GM12891 (cell line): ENCODE data around the gene CEBPB.

Experiments
- POLR2A ChIP-seq: IDR thresholded peaks from 2 replicates; pipeline ENCODE4 v1.6.1; 2011; ENCODE audit warnings: low read depth, low read length, control low read depth
- POLR2AphosphoS5 ChIP-seq: IDR thresholded peaks from 2 replicates; pipeline ENCODE4 v1.6.1; 2011; ENCODE audit warnings: low read depth, low read length, control low read depth
- SPI1 ChIP-seq: IDR thresholded peaks from 2 replicates; pipeline ENCODE4 v1.6.1; 2011; ENCODE audit warnings: low read depth, low read length, control low read depth

DNA sequence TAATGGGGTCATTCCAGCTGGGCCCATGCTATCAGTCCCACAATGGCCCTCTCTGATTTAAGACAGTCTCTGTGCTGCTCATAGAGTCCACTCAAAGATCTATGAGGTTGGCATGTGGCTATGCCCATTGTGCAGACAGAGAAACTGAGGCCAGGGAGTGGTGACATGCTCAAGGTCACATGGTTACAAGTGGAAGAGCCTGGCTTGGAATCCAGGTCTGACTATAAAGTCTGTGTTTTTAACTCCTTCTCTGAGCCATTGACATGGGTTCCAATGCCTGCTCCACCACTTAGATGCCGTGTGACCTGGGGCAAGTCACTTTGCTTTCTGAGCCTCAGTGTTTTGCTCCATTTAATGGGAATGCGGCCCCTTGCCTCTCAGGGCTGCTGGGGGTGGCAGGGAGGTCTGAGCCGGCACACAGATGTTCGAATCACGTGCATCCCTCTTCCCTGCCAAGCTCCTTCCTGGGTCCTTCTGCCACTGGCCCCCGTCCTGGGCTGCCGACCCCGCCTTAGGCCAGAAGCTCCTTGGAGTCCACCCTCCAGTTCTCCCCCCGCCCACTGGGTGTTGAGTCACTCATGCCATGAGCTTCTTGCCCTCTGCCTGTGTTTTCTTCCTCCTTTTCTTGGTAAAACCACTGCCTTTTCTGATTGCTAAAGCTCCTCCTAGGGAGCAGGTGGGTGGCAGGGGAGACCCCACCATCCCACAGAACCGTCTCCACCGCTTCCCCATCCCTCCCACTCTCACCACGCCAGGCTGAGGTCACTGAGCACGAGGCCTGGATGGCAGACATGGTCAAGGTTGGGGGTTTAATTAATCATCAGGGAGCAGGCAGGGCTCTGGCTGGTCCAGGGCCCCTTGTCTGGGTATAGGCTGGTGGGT is 35.7 kb downstream of the CEBPB start:
- TF ChIP-seq POLR2A (no peak), POLR2AphosphoS5 (no peak), SPI1 (no peak)
